HUES48 (cell line): ENCODE data around the gene RAPGEF4.

Experiments
- H3K27ac ChIP-seq: one replicate; pipeline ENCODE4 v1.7.0; 2013; ENCODE audit warnings: low read depth, low read length, inconsistent platforms
- H3K27me3 ChIP-seq: 2 replicates; pipeline ENCODE4 v1.6.1; 2013; ENCODE audit warnings: mild to moderate bottlenecking, low read length; ENCODE audit not compliant: control insufficient read depth, insufficient read depth
- H3K36me3 ChIP-seq: 2 replicates; pipeline ENCODE4 v1.6.1; 2013; ENCODE audit warnings: low read length; ENCODE audit not compliant: control insufficient read depth, insufficient read depth
- H3K4me1 ChIP-seq: 2 replicates; pipeline ENCODE4 v1.6.1; 2013; ENCODE audit warnings: mild to moderate bottlenecking, low read length; ENCODE audit not compliant: control insufficient read depth, insufficient read depth
- H3K4me3 ChIP-seq: 2 replicates; pipeline ENCODE4 v1.5.1; 2013; ENCODE audit warnings: mild to moderate bottlenecking, low read depth, low read length
- H3K9ac ChIP-seq: 2 replicates; pipeline ENCODE4 v1.6.1; 2013; ENCODE audit warnings: mild to moderate bottlenecking, low read depth, low read length, moderate library complexity
- H3K9me3 ChIP-seq: 2 replicates; pipeline ENCODE4 v1.6.1; 2013; ENCODE audit warnings: low read length; ENCODE audit not compliant: control insufficient read depth, insufficient read depth

Gene RAPGEF4

GRCh38 chr2:173048897-173049661, 313.4 kb downstream of the RAPGEF4 start:
- Histone ChIP-seq H3K9ac (no peak overlapping the region), H3K27ac (no peak overlapping the region), H3K27me3 (no peaks in the 10 kb centered on the region), H3K4me1 (peaks cover 4% of the 10 kb centered on the region; the same call in 1 of the 2 replicates), H3K36me3 (no peaks in the 10 kb centered on the region), H3K4me3 (no peak overlapping the region), H3K9me3 (no peaks in the 10 kb centered on the region)

- Histone ChIP-seq H3K9ac (no peak overlapping the region), H3K4me3 (no peak overlapping the region), H3K27me3 (no peaks in the 10 kb centered on the region), H3K4me1 (peaks cover 4% of the 10 kb centered on the region; the same call in 1 of the 2 replicates), H3K9me3 (no peaks in the 10 kb centered on the region), H3K27ac (no peak overlapping the region), H3K36me3 (no peaks in the 10 kb centered on the region)
These were observed 314.2 kb downstream of the RAPGEF4 start for GRCh38 chr2:173049831-173050230.

GRCh38 chr2:173050684-173051083, 315.0 kb downstream of the RAPGEF4 start:
- H3K36me3 ChIP-seq = no peaks in the 10 kb centered on the region
- no peak overlapping the region for H3K9ac ChIP-seq
- no peak overlapping the region for H3K4me3 ChIP-seq
- H3K27me3 ChIP-seq = no peaks in the 10 kb centered on the region
- H3K4me1 ChIP-seq = peaks cover 4% of the 10 kb centered on the region; the same call in 1 of the 2 replicates
- H3K27ac ChIP-seq = no peak overlapping the region
- H3K9me3 ChIP-seq = no peaks in the 10 kb centered on the region

GRCh38 chr2:173051463-173052215, 316.0 kb downstream of the RAPGEF4 start:
- no peak overlapping the region for H3K4me3 ChIP-seq
- no peaks in the 10 kb centered on the region for H3K36me3 ChIP-seq
- H3K4me1 ChIP-seq = peaks cover 4% of the 10 kb centered on the region; the same call in 1 of the 2 replicates
- no peak overlapping the region for H3K27ac ChIP-seq
- H3K9me3 ChIP-seq = no peaks in the 10 kb centered on the region
- H3K27me3 ChIP-seq = no peaks in the 10 kb centered on the region
- no peak overlapping the region for H3K9ac ChIP-seq

GRCh38 chr2:173053043-173053699, 317.5 kb downstream of the RAPGEF4 start:
- Histone ChIP-seq H3K9ac (no peak overlapping the region), H3K9me3 (no peaks in the 10 kb centered on the region), H3K36me3 (no peaks in the 10 kb centered on the region), H3K4me3 (no peak overlapping the region), H3K27ac (no peak overlapping the region), H3K4me1 (peaks cover 4% of the 10 kb centered on the region; the same call in 1 of the 2 replicates), H3K27me3 (no peaks in the 10 kb centered on the region)

- H3K4me3 ChIP-seq = no peak overlapping the region
- no peaks in the 10 kb centered on the region for H3K9me3 ChIP-seq
- no peak overlapping the region for H3K9ac ChIP-seq
- H3K36me3 ChIP-seq = no peaks in the 10 kb centered on the region
- no peaks in the 10 kb centered on the region for H3K27me3 ChIP-seq
- no peak overlapping the region for H3K27ac ChIP-seq
- peaks cover 4% of the 10 kb centered on the region; the same call in 1 of the 2 replicates for H3K4me1 ChIP-seq
These were observed 318.8 kb downstream of the RAPGEF4 start for GRCh38 chr2:173054466-173054865.

- Histone ChIP-seq H3K36me3 (no peaks in the 10 kb centered on the region), H3K9ac (no peak overlapping the region), H3K4me3 (no peak overlapping the region), H3K27ac (no peak overlapping the region), H3K27me3 (no peaks in the 10 kb centered on the region), H3K9me3 (no peaks in the 10 kb centered on the region), H3K4me1 (peaks cover 4% of the 10 kb centered on the region; the same call in 1 of the 2 replicates)
These were observed 321.2 kb downstream of the RAPGEF4 start for GRCh38 chr2:173056705-173057364.

GRCh38 chr2:173058097-173058496, 322.5 kb downstream of the RAPGEF4 start:
- Histone ChIP-seq H3K27ac (no peak overlapping the region), H3K4me1 (peaks cover 4% of the 10 kb centered on the region; the same call in 1 of the 2 replicates), H3K9ac (no peak overlapping the region), H3K9me3 (no peaks in the 10 kb centered on the region), H3K27me3 (no peaks in the 10 kb centered on the region), H3K4me3 (no peak overlapping the region), H3K36me3 (no peaks in the 10 kb centered on the region)

GRCh38 chr2:173058673-173059072, 323.0 kb downstream of the RAPGEF4 start:
- no peak overlapping the region for H3K27ac ChIP-seq
- H3K4me1 ChIP-seq = peaks cover under 1% of the 10 kb centered on the region; the same call in 1 of the 2 replicates
- no peaks in the 10 kb centered on the region for H3K27me3 ChIP-seq
- H3K4me3 ChIP-seq = no peak overlapping the region
- H3K36me3 ChIP-seq = no peaks in the 10 kb centered on the region
- H3K9ac ChIP-seq = no peak overlapping the region
- H3K9me3 ChIP-seq = no peaks in the 10 kb centered on the region

GRCh38 chr2:173059292-173059691, 323.6 kb downstream of the RAPGEF4 start:
- Histone ChIP-seq H3K9me3 (no peaks in the 10 kb centered on the region), H3K4me1 (no peaks in the 10 kb centered on the region), H3K36me3 (no peaks in the 10 kb centered on the region), H3K4me3 (no peak overlapping the region), H3K9ac (no peak overlapping the region), H3K27me3 (no peaks in the 10 kb centered on the region), H3K27ac (no peak overlapping the region)
